ENCODE data around the gene NUP62.
A peak's percentile ranks its signal among the peaks of the same experiment; 100 is the strongest.
"Not testable (repeated sequence)": the region's sequence is repeated elsewhere in the genome, so short reads cannot be mapped to it uniquely, and the experiment has no call there.

The NUP62 gene

DNA sequence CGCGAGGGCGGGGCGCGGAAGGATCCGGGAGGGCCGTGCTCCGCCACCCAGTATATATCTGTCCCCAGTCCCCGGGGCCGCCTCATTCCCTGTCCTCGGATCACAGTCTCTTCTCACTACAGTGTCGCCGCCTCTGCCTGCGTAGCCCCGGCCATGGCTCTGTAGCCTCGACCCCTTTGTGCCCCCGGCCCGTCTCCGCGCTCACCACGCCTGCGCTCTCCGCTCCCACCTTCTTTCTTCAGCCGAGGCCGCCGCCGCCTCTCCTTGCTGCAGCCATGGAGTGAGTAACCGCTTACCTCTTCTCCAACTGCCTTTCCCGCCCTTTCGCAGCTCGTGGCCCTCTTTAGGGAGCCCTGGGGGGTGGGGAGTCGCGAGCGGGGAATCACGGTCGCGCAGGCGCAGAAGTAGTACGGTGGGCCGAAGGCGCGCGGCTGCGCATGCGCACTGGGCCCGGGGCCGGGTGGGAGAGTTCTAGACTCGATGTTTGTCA is at the start of gene NUP62, which contains the start of gene ATF5:
Gene NUP62 (minus strand): TSS at position 384 of the 490 bp plus-strand sequence. CDS start 19,697 bp downstream, outside the sequence.
Gene ATF5 (plus strand): TSS at position 85 of the 490 bp plus-strand sequence. CDS start 1,646 bp downstream, outside the sequence.
- DNase-seq (ENCODE audit: low spot score) = peak; percentile 92

DNA sequence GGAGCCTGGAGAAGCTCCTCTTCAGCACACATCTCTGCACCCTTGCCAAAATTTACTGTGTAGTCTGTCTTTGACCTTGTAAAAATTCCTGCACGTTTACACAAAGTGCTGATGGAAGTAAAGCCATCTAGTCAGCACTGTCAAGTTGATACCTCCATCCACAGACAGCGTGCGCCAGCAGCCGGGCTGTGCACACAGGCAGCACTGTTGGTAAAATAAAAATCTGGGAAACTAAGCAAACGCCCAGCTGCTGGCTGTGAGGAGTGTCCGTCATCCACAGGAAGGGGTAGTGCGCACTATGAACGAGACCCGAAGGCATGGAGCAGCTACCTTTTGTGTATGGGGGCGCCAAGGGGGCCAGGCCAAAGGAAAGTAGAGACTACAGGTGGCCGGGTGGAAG is 49.0 kb upstream of the NUP62 start:
- no peak for DNase-seq (ENCODE audit: low spot score)

DNA sequence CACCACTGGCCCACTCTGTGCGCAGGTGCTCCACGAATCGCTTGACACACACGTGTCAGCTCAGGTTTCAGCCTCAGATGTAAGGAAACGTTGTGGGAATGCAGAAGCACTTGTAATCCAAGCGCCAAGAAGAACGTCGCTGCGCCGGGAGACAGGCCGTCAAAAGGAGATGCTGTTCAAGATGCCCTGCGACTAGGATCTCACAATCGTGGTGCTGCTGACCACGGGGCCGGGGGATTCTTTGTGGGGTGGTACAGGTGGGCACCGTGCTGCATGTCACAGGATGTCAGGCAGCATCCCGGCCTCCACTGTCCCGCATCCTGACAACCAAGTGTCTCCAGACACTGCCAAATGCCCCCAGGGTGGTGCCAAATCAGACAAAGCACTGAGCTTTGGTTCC is 48.6 kb upstream of the NUP62 start:
- no peak for DNase-seq (ENCODE audit: low spot score)

DNA sequence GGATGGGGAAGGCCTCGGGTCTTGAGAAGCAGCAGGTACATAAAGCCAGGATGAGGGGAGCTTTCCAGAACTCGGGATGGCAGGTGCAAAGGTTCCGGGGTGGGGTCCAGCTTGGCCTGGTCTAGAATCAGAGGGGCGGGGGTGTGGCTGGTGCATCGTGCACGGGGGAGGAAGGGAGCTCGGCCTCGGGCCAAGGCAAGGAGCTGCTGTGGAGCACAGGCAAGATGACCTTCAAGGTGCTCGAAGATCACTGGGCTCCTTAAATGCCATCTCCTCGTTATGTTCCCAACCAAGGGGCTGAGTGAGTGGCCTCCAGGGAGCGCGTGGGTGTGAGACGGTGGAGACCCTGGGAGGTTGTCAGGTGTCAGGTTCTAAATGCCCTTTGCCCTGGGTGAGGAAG is 47.8 kb upstream of the NUP62 start:
- no peak for DNase-seq (ENCODE audit: low spot score)

GRCh38 chr19:49976496-49976895 is 47.2 kb upstream of the NUP62 start:
- no peak for DNase-seq (ENCODE audit: low spot score)

GRCh38 chr19:49975051-49975450 is 45.7 kb upstream of the NUP62 start:
- DNase-seq (ENCODE audit: low spot score) = no peak

DNA sequence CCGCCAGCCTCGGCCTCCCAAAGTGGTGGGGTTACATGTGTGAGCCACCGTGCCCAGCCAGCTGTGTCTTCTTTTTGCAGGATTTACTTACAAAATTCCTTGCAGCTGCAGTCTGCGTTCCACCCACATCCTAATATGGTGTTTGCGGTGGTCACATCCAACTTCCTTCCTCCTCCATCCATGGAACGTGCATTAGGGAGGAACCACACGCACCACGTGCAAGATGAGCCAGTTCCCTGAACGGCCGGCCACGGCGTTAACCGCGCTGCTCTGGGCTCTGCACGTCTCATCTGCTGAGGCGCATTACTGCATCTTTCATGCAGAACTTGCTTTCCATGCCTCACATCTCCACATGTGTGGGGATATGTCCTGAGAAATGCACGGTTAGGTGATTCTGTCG is 44.7 kb upstream of the NUP62 start:
- no peak for DNase-seq (ENCODE audit: low spot score)

DNA sequence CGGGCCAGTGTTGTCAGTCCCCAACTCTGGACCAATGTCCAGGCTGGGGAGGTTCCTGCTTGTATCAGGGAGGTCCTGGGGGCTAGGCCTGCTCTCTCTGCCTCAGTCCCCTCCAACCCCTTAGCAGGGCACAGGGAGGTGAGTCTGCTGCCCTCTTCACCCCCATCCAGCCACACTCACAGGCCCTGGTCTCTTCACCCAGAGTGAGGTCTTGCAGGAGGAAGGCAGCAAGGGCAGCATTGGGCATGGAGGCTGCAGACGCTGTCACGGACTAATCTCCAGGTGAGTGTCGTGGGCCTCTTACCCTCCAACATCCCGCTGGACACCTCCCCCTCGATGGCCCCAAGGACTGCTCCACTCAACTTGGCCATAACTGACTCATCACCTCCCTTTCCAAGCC is 43.5 kb upstream of the NUP62 start:
- no peak for DNase-seq (ENCODE audit: low spot score)

DNA sequence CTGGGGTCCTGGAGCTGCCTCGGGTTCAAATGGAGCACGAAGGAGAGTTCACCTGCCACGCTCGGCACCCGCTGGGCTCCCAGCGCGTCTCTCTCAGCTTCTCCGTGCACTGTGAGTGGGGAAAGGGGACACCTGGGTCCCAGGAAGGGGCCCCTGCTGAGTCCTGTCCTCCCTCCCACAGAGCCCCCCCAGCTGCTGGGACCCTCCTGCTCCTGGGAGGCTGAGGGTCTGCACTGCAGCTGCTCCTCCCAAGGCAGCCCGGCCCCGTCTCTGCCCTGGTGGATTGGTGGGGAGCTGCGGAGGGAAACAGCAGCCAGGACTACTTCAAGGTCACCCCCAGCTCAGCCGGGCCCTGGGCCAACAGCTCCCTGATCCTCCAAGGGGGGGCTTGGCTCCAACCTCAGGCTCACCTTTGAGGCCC is 42.7 kb upstream of the NUP62 start:
- no peak for DNase-seq (ENCODE audit: low spot score)

DNA sequence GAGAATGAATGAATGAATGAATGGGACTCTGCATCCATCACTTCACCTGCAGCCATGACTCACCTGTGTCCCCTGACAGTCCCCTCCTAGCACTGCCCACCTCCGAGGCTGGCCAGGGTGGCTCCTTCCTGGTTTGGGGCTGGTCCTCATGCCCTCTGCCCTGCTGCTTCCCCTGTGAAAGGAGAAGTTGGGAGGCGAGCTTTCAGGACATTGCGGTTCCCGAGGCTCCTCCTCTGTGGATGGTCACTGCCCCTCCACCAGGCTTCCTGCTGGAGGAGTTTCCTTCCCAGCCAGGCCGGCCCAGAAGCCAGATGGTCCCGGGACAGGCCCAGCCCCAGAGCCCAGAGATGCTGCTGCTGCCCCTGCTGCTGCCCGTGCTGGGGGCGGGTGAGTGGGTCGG is 40.1 kb upstream of the NUP62 start:
- not testable (repeated sequence) for DNase-seq (ENCODE audit: low spot score)

GRCh38 chr19:49968279-49968922 is 39.1 kb upstream of the NUP62 start:
- DNase-seq (ENCODE audit: low spot score) = no peak

- not testable (repeated sequence) for DNase-seq (ENCODE audit: low spot score)
These were observed 31.7 kb upstream of the NUP62 start, which contains the start of gene SIGLEC11 for GRCh38 chr19:49960980-49961379. Gene SIGLEC11 (minus strand): TSS chr19:49961172. CDS start chr19:49961081, 91 bp downstream.

GRCh38 chr19:49959892-49960291 is 30.6 kb upstream of the NUP62 start:
- DNase-seq (ENCODE audit: low spot score) = not testable (repeated sequence)

- DNase-seq (ENCODE audit: low spot score) = not testable (repeated sequence)
These were observed 29.3 kb upstream of the NUP62 start for GRCh38 chr19:49958596-49958995.

- not testable (repeated sequence) for DNase-seq (ENCODE audit: low spot score)
These were observed 28.8 kb upstream of the NUP62 start for GRCh38 chr19:49958144-49958543.

DNA sequence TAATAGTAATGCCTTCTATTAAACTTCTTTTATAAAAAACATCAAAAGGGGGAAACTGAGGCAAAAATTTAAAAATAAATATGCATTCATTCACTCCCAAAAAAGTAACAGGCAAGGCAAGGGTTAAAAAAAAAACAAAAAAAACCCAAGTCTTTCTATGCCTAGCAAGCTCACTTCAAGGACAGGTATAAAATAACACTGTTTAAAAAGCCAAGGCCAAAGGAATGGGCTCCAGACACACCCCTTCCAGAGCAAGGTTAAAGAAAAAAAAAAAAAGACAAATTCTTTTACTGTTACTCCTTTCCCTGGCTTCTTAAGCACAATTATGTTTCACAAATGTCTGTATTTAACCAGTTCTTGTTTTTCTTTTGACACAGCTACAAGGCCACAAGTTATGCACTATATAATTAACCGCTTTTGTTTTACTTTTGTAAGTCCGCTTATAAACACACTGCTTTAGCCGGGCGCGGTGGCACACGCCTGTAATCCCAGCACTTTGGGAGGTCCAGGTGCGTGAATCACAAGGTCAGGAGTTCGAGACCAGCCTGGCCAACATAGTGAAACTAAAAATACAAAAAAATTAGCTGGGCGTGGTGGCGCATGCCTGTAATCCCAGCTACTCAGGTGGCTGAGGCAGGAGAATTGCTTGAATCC is 28.1 kb upstream of the NUP62 start:
- no peak for DNase-seq (ENCODE audit: low spot score)

GRCh38 chr19:49956115-49956495 is 26.8 kb upstream of the NUP62 start:
- DNase-seq (ENCODE audit: low spot score) = no peak

DNA sequence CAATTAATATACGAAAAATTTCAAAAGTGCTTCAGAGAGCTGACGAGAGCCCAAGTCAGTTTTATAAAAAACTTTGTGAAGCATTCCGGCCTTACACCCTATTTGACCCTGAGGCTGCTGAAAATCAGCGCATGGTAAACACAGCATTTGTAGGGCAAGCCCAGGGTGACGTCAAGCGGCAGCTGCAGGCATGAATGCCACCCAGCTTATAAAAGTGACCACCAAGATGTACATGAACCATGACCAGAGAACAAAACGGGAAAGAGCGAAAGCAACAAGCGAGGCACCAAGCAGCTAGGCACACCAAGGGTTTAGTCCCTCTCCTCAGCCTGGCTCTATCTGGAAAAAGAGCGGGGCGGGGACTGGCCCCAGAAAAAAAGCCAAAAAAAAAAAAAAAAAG is 25.6 kb upstream of the NUP62 start:
- no peak for DNase-seq (ENCODE audit: low spot score)

- no peak for DNase-seq (ENCODE audit: low spot score)
These were observed 25.0 kb upstream of the NUP62 start for GRCh38 chr19:49954092-49954829.

DNA sequence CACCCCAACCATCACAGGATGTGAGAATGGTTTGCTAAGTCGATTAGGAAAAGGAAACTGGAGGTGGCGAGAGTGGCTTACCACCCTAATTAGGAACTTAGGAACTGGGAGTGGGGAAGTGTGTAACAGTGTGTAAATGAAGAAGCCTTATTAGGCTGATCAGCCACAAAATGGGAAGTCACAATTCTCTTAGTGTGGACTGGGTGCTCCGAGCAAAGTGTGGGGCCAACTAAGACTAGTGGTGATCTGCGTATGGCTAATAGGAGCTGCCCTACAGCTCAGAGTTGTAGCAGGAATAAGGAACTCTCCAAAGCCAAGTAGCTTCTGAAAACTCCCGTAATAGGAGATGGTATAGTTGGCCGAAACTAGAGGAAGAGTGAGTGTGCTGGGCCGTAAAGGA is 24.1 kb upstream of the NUP62 start:
- DNase-seq (ENCODE audit: low spot score) = no peak

DNA sequence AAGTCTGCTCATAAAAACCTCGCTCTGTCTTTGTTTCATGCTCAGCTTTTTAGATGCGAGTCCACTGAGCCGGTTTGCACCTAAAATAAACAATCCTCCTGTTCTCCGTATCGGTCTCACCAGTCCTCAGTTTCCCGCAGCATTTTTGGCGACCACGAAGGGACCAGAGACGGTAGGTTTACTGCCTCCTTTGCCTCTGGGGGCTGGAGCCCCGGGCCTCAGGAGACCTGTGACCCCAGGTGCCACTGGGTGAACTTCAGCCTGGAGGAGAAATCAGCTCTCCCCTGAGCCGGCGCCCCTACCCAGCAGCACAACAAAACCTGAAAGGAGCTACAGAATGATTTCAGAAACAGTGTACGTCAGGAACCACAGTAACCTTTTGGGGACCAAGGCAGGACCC is 23.6 kb upstream of the NUP62 start:
- no peak for DNase-seq (ENCODE audit: low spot score)

GRCh38 chr19:49952479-49952836 is 23.2 kb upstream of the NUP62 start:
- DNase-seq (ENCODE audit: low spot score) = no peak
